Vagina (tissue), 2 donors: ENCODE results near the gene KIAA0753.

Experiments
- POLR2A ChIP-seq, 2 donors: fragments of 450-650 bp; IDR thresholded peaks; one replicate each; pipeline ENCODE4 v1.6.1; 2017; ENCODE audit warnings: antibody characterized with exemption in 2 of 2, mild to moderate bottlenecking in 2 of 2, moderate library complexity in 2 of 2
- POLR2AphosphoS5 ChIP-seq, 2 donors: sonication (generic); formaldehyde crosslinking; IDR thresholded peaks; one replicate each; pipeline ENCODE4 v1.9.0; 2017; ENCODE audit warnings: antibody characterized with exemption in 2 of 2, mild to moderate bottlenecking in 2 of 2, low read depth in 1 of 2; ENCODE audit not compliant: insufficient read depth in 1 of 2
- TF ChIP-seq, protein P1 (sequence below), 3 experiments: fragments of 450-650 bp in 2 of 3; fragments of 200-600 bp in 1 of 3; sonication (generic) in 1 of 3; IDR thresholded peaks; one replicate each; pipeline ENCODE4 v1.5.1; 2017 to 2019; ENCODE audit warnings: antibody characterized with exemption in 3 of 3, mild to moderate bottlenecking in 2 of 3, moderate library complexity in 2 of 3

DNA sequence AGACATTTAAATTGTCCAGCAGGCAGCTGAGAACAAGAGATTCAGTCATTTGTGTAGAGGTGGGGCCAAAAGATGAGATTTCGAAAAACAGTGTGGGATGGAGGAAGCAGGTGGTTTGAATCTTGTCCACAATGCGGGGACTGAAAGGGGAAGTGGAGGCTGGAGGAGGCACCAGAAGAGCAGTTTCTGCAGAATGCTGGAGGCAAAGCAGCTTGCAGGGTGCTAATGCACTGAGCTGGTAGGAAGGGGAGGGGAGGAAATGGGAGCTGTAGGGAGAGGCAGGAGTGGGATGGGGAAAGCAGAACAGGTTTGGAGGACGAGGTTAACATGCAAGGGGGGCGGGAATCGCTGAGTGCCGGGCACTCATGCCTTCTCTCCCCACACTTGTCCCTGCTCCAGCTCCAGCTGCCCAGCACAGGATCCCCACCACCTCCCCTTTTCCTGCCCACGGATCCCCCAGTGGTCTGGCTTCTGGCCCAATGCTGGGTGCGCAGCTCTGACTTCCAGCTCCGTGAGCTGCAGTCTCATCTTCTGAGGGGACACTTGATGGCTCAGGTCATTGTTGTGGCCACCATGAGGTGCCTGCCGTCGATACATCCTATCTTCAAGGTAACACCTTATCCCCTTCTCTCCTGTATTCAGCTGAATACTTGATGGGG, 20.4 kb upstream of the KIAA0753 start:
- TF ChIP-seq, protein P1, sequence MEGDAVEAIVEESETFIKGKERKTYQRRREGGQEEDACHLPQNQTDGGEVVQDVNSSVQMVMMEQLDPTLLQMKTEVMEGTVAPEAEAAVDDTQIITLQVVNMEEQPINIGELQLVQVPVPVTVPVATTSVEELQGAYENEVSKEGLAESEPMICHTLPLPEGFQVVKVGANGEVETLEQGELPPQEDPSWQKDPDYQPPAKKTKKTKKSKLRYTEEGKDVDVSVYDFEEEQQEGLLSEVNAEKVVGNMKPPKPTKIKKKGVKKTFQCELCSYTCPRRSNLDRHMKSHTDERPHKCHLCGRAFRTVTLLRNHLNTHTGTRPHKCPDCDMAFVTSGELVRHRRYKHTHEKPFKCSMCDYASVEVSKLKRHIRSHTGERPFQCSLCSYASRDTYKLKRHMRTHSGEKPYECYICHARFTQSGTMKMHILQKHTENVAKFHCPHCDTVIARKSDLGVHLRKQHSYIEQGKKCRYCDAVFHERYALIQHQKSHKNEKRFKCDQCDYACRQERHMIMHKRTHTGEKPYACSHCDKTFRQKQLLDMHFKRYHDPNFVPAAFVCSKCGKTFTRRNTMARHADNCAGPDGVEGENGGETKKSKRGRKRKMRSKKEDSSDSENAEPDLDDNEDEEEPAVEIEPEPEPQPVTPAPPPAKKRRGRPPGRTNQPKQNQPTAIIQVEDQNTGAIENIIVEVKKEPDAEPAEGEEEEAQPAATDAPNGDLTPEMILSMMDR (IDR thresholded peaks at IDR 0.05): no peak
- TF ChIP-seq POLR2AphosphoS5 (IDR thresholded peaks at IDR 0.05; ENCODE audit: insufficient read depth in 1 of 2, low read depth in 1 of 2) (no peak), POLR2A (IDR thresholded peaks at IDR 0.05) (no peak)
